HG03442 (cell line): ENCODE results near the gene LDHAL6A.
A peak's percentile ranks its signal among the peaks of the same experiment; 100 is the strongest.

Source experiments
- ATAC-seq: cut with Tn5 transposase; IDR thresholded peaks from one replicate; pipeline ENCODE4 v1.9.1; 2021; ENCODE audit warnings: mild to moderate bottlenecking, moderate library complexity; ENCODE audit not compliant: unreplicated experiment

Gene LDHAL6A

DNA sequence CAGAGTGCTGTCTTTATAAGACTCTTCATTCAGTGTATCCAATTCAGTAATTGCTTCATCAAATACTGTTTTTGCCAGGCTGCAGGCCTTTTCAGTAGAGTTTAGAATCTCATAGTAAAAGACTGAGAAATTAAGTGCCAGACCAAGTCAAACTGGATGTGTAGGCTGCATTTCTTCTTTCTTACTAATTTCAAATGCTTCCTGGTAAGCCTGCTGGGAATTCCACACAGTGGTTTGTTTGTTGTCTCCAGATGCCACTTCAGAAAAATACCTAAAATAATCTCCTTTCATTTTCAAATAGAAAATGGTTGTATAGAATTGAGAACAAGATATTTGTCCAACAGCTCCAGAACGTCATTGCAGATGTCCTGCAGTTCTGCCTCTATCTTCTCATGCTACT lies 34.7 kb downstream of the LDHAL6A start:
- ATAC-seq = no peak

DNA sequence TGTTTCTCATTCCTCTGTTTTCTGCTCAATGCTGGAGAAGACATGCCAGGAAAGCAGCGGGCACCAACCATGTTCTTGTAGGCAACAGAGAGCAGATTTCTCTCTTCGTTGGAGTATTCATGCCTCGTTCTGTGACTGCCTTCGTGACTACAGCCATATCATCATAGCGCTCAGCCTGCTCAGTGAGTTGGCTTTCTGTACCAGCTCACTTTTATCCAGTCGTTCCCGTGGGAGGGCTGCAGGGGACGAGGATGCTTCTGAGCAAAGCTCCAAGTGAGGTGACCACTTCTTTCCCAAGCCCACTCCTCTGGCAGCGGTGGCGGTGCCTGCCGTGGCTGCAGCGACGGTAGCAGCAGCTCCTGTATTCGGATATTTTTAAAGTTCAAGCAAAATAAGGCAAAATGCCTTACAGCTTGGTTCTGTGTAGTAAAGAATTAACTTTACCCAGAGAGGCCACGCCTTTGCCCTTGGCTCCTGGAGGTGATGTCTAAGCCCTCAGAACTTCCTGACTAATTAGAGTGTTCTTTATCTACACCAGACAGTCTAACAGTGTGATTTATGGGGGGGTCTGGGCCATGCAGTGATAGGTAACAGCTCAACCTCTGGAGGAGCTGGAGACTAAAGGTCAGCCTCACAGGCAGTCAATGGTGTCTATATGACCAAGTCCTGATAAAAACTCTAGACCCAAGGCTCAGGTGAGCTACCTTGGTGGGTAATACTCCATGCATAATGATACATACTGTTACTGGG lies 35.3 kb downstream of the LDHAL6A start:
- no peak for ATAC-seq

DNA sequence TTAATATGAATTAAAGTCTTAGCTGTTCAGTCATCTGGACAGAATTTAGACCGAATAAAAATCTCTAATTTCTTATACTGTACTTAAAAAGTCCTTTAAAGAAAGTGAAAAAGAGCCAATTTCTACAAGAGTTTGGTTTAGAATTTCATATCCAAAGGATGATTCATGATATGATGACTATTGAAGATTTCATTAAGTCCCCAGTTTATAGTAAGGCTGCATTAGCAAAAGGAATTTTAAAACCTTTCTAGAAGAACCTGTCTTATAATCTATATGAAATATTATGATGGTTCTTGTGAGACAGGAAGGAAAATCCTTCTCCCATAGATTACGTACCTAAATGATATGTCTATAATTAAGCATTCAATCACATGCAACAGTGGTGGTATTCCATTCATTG lies 36.3 kb downstream of the LDHAL6A start:
- no peak for ATAC-seq

DNA sequence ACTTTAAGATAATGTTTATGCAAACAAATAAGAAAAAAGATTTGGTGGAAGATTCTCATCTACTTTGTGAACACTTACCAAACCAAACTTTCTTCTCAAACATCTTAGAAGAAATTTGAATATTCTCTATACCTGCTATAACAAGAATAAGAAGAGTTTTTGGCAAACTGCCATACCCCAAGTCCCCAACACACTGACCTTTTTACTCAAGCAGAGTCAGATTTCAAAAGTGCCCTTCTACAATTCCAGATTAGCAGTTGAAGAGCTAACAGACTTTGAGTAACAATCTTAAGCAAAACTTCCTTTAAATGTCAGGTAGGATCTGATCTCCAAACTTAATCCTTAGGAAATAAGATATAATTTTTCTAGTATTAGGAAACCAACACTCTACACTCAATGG lies 37.2 kb downstream of the LDHAL6A start:
- no peak for ATAC-seq

DNA sequence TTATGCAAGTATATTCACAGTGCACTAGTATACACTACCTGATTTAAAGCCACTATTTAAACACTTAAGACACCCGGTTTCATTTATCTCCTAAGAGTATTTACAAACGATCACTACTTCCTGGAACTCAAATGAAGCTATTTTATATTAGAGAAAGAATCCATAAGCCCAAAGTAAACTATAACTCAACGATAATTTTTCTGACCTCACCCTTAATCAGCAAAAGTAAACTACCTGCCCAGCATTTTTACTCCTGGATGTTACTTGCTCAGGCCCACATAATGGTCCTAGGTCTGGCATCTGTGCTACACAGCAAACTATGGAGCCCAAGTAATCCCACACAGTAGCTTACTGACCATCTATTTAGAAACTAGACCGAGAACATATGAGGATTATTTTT lies 37.7 kb downstream of the LDHAL6A start:
- no peak for ATAC-seq

DNA sequence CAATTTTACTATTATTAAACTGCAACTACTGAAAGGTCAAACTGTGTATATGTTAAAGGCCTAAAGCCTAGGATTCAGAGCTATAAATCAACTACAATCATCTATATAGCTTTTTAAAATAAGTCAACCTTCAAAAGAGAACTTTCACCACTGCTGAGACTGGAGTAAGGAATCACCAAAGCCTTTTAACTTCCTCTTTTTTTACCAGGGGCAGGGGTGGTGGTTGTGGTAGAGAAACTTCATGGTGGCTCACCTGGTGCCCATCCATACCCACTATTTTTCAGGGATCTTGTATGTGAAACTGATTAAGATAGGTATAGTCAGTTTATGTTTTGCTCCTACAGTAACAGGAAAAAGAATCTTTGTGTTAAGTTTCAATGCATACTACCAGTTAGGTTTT lies 39.6 kb downstream of the LDHAL6A start:
- no peak for ATAC-seq

DNA sequence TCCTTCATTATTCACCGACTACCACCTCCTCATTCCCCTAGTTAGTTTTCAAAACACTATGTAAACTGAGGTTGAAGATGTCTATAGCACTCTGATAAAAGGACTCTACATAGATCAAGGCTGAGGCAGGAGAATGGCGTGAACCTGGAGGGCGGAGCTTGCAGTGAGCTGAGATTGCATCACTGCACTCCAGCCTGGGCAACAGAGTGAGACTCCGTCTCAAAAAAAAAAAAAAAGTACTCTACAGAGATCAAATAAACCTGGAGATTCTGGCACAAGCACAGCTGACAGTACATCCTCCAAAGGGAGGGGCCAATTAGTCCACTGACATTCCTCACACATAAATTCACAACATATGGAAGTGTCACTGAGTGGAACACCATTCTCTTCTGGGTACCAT lies 40.0 kb downstream of the LDHAL6A start:
- ATAC-seq = no peak

DNA sequence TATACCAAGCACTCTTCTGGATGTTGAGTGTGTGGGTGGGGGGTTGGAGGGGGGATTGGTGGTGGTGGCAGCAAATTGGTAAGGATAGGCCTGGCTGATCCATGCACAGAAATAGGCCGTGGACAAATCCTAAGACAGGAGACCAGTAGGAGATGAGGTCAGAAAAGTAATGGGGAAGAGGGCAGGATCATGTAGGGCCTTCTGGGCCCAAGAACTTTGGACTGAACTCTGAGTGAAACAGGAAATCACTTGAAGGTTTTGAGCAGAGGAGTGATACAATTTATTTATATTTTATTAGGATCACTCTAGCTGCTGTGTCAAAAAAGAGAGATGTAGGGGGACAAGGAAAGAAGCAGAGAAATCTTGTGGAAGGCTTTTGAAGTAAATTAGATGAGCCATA lies 42.4 kb downstream of the LDHAL6A start:
- ATAC-seq = no peak

DNA sequence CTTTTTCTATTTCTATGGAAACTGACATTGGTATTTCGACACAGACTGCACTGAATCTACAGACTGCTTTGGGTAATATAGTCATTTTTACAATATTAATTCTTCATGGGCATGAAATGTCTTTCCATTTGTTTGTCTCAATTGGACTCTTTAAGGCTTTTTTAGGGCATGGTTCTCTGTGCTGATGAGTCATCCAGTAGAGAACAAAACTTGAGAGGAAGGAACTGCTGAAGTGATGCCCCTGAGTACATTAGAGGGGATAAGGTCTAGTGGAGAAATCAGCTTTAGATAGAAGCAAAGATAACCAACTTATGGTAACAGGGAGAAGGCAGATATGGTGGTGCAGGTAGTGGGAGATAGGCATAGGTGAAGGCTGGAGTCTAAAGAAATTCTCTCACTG lies 46.0 kb downstream of the LDHAL6A start:
- no peak for ATAC-seq

DNA sequence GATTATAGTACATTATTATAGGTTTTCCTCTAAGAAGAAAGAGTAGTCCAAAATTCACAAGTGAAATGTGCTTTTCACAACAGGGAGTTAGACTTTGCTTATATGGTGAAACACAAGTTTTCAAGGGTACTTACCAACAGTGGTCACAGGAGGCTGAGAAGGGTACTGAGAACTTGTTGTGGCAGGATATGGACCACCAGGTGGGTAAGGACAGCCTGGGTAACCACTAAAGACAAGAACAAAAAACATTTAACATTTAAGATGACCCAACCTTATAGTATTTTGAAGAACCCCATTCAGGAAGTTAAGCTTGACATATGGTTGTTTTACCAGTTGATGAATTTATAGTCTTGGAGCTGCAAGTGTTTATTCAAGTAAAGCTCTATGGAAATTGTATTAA lies 46.7 kb downstream of the LDHAL6A start:
- ATAC-seq = no peak

DNA sequence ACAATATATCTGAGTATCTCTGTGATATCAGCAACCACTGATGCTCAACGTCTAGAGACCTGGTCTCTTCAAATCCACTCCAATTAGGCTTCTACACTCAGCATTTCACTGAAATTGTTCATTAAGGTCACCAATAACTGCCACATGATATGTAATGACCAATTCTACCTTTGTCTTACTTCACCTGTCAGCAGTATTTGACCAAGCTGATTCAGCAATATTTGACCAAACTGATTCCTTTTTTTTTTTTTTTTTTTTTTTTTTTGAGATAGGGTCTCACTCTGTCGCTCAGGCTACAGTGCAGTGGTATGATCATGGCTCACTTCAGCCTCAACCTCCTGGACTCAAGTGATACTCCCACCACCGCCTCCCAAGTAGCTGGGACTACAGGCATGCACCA lies 65.5 kb downstream of the LDHAL6A start:
- ATAC-seq = no peak

DNA sequence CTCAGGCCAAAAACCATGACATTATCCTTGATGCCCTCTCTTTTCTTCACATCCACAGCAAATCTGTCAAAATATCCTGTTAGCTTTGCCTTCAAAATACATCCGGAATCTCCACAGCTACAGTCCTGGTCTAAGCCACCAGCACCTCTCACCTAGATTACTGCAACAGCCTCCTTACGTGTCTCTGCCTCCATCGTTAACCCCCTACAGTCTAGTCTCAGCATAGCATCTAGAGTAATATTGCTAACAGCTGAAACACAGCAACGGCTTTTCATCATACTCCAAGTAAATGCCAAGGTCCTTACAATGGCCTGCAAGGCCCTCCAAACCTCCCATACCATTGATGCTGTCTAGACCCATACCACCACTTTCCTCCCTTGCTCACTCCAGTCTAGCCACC lies 66.7 kb downstream of the LDHAL6A start:
- ATAC-seq = no peak

DNA sequence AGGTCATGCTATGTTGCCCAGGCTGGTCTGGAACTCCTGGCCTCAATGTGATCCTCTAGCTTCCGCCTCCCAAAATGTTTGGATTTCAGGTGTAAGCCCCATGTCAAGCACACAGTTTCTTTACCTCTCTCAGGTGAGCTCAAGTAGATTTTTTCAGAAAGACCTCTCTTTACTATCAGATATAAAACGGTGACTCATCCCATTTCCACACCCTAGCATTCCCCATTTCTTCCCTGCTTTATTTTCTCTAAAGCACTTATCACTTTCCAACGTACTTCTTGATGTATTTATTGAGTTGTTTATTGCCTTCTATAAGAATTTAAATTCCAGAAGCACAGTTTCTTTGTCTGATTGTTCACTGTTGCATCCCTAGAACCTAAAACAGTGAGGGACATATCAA lies 67.4 kb downstream of the LDHAL6A start:
- ATAC-seq = no peak

DNA sequence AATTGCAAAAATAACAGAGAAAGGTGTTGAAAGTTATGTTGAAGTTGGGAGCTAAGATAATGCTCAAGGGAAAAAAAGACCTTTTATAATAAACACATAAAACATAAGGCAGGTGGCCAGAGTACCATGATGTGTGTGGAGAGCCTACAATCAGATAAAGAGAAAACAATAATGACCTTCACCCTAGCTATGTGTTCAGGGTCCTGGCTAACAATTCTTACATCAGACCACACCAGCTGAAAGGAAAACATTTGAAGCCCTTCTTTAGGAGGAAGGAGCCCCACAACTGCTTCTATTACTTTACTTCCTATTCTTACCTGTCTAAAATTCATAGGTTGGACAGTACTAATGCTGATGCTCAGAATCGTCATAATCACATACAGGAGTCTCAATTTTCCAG lies 68.6 kb downstream of the LDHAL6A start:
- ATAC-seq = no peak

DNA sequence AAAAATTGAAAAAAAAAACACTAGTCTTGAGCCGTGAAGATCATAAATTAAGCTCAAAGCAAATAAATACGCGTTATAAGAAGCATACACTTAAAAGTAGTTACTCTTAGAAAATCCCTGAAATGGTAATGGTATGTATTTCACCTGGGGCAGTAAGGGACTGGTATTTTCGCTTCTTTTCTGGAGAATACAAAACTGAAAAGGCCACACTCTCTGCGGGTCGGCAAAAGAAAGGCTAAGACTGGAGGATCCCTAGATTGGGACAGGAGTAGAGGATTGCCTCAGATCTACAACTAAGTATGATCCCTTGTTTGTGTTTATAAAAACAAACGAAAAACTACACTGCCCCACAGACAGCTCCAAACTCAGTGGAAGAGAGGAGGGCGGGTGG lies 70.5 kb downstream of the LDHAL6A start:
- ATAC-seq = no peak

DNA sequence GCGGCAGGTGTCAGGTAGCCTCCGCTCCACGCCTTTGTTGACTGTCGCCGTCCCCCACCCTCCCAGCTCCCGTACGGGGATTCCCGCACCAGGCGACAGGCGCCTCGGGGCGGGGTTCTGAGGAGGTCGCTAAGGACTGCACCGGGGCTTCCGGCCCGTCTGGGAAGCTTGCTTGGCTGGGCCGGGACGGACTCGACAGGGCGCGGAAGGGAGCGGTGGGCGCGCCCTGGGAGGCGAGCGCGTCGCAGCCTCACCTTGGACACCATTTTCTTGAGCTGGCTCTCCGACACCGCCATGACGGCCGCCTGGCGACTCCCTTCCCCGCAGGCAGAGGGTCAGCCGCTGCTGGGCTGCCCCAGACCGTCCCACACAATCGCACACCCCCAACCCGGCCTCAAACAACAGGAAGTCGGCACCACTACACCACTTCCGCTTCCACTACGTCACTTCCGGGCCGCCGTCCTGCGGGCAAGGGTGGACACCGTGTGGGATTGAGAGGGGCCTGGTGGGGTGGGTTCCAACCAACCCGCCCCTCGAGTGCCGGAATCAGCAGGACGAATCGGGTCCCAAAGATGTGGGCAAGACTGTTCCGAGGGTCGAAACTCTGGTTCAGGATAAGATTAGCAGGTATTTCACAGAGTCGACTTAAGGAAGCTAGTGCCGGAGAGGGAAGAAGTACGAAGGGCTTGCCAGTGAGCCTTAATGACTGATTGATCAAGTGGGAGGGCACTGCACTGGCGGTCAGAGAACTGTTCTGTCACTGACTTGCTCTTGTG lies 71.1 kb downstream of the LDHAL6A start, which contains the start of gene TSG101:
Gene TSG101 (minus strand): TSS at position 422 of the 776 bp plus-strand sequence. CDS start 126 bp downstream, at position 296.
- peak; percentile 94 for ATAC-seq

DNA sequence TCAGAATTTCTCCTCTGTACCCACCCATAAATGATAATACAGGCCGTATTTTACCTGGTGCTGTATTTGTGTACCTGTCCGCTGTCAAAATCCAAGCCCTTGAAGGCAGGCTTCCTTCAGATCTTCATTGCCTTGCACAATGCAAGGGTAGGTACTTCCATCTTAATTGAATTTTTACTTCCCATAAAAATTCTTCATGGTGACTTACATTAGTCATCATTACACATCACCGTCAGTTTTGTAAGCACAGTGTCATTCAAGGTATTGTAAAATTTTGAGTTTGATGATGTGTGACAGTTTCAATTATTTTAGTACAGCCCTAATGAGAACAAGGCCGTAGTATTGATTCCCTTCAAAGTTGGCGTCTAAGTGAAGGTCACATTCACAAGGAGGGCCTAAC lies 71.9 kb downstream of the LDHAL6A start:
- no peak for ATAC-seq
